GM18873 (cell line): ENCODE data around the gene MYO10.
"Not testable (repeated sequence)": the region's sequence is repeated elsewhere in the genome, so short reads cannot be mapped to it uniquely, and the experiment has no call there.

Source experiments
- ATAC-seq: cut with Tn5 transposase; IDR thresholded peaks from one replicate; pipeline ENCODE4 v1.9.1; 2021; ENCODE audit warnings: mild to moderate bottlenecking, moderate library complexity, moderate number of reproducible peaks; ENCODE audit not compliant: unreplicated experiment, low FRiP score

The MYO10 gene

DNA sequence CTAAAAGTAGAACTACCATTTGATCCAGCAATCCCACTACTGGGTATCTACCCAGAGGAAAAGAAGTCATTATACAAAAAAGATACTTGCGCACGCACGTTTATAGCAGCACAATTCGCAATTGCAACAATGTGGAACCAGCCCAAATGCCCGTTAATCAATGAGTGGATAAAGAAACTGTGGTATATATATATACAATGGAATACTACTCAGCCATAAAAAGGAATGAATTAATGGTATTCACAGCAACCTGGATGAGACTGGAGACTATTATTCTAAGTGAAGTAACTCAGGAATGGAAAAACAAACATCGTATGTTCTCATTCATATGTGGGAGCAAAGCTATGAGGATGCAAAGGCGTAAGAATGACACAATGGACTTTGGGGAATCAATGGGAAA is 104.8 kb downstream of the MYO10 start:
- ATAC-seq, result not testable (repeated sequence)

DNA sequence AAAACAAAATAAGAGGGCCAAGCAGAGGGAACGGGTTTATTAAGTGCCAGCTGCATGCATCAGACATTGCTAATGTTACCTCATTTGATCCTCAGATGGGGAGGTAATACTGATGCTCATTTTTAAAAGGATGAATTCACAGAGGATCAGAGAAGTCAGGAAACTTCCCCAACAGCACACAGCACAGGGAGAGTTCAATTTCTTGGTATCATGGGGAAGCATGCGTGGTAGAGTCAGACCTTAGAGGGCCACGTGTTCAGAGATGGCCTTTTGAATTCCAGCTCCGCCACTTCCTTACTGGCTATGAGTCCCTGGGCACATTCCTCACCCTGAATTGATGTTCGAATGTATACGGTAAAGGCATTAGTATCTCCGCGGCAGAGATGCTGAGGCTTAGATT is 108.3 kb downstream of the MYO10 start:
- ATAC-seq, result no peak

DNA sequence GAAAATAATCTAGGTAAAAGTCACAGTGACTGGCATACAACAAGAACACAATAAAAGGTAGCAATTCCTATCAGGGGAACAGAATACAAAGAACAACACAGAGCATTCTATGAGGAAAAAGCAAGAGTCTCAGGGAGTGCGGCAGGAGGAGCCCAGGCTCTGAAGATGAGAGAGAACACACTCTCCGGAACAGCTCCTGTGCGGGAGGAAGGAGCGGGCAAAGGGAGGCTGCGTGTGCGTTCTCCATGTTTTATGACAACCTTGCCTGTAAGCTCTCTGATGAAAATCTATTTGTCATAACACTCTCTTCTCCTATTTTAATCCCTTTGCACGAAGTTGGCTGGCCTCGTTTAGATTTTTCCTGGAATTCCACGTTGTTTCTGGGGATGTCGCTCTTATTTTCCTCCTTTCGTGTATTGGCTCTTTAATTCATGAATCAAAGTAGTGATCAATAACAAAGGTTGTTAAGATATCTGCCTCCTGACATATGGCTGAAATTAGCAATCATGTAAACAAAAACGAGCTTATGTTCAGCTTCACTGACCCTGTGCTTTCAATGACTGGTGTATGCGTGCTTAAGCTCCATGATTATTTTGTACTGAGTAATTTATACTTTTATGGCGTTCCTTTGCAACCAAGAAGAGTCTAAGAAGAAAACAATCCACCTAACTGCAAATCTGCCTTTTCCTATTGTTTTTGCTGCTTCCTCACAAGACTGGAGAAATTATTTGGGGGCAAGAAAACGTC is 109.5 kb downstream of the MYO10 start:
- no peak for ATAC-seq

DNA sequence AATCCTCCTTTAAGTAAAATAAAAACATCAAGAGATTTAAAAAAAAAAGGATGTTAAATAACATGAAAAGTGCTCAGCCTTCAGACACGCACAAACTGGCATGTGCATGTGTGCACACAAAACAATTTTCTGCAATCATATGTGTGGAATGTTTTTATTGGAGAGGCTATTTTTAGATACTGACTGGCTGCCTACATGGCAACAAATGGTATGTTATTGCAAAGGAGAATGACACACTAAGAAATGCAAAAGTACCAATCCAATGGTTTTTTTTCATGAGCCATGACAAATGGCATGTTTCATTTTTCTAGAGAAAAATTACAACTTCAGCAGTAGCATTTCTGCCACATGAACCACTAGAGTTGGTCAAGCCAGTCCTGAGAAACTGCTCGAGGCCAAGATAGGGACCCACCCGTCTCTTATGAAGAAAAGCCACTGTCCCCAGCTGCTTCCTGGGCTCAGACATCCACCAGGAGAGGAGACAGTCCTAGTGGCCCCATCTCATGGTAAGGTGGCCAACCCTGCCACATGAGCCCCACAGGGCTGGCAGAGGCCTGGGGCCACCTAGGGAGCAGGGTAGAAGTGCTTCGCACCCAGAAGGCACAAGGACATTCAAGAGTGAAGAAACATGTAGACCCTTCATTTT is 116.4 kb downstream of the MYO10 start:
- ATAC-seq, result no peak

DNA sequence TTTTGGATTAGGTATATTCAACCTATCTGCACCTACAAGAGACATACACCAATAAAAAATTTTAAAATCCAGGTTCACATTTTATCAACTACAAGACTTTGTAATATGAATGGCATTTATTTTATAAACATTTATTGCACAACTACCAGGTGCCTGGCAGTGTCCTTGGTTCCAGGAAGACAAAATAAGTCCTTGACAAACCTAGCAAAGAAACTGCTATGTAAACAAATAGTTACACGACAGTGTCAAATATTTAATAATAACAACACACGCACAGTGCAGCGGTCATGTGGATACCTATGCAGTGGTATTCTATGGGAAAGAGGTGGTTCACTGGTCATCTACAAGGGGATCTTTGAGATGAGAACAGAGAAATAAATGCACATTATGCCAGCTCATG is 120.7 kb downstream of the MYO10 start:
- ATAC-seq, result no peak

DNA sequence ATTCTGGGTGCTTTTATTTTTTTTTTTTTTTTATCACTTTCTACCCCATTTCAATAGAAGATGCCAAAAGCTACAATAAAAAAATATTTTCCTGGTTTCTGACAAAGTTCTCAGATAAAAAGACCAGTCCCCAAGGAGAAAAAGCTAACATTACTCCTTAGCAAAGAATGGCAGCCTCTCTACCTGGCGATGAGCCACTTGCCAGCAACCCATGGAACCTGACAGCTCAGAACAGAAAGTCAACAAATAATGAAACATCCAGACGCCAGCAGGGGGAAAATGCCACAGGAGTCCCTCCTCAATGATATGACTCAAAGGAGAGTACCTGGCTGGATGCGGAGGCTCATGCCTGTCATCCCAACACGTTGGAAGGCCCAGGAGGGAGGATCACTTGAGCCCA is 123.2 kb downstream of the MYO10 start:
- no peak for ATAC-seq

DNA sequence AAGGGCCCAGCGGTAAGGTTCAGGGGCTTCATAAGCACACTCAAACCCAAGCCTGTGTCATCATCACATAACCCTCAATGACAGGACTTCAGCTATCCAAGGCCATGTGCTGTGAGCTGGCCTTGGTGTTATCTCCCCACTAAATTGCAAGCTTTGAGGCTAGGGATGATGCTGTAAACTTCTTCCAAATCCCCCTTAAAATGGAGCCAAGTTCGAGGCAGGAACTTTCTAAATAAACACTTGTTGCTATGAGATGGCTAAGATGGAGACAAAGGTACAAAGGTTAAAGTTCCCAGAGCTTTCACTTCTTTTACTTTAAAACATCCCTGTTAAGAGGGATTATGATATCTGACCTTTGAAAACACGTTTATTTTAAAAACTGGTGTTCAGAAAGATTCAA is 123.6 kb downstream of the MYO10 start:
- no peak for ATAC-seq

DNA sequence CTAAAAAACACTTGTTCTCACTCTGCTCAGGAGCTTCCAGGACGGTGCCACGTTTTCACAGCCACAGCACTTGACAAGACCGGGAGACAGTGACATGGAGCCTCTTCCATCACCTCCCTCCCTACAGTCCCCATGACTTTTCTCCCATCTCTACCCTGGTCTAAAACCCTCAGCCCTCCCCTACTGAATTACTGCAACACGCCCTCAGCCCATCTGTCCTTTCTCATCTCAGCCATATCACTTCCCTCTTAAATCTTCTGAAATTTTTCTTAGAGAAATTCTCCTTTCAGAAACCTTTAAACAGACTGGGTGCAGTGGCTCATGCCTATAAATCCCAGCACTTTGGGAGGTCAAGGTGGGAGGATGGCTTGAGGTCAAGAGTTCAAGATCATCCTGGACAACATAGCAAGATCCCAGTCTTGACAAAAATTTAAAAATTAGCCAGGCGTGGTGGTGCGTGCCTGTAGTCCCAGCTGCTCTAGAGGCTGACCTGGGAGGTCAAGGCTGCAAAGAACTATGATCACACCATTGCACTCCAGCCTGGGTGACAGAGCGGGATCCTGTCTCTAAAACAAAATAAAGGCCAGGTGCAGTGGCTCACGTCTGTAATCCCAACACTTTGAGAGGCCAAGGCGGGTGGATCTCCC is 125.8 kb downstream of the MYO10 start:
- no peak for ATAC-seq

DNA sequence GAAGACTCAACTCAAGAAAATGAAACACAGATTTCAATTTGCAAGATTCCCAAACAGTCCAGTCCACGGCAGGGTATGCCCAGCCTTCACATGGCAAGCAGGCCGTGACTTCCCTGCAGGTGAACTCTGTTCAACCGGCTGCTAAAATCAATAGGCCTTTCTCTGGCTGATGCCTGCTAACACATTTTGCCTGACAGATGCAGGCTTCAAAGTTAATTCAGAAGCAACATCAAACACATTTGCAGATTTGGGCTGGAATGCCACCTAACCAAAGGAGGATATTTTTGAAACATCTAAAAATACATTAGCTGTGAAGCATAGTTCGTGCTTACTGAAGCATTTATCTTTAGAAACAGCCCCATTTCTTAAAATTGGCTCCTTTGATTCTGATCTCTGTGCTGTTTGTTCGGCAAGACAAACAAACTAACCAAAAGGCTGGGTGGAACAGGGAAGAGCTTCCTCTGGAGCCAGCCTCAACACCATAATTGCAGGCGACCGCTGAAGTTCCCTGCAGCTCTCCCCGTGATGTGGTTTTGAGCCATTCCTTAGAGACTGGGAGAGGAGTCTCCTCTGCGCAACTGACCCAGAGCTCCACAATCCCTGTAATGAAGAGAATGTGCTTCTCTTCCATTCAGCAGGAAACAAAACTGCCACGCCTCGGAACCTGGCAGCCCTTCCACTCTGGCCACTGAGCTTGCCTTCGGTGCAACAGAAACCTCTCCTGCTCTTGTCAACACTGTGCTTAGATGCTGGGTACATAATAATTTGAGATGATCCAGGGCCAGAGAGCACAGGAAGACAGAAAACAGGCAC is 126.5 kb downstream of the MYO10 start:
- ATAC-seq, result no peak

DNA sequence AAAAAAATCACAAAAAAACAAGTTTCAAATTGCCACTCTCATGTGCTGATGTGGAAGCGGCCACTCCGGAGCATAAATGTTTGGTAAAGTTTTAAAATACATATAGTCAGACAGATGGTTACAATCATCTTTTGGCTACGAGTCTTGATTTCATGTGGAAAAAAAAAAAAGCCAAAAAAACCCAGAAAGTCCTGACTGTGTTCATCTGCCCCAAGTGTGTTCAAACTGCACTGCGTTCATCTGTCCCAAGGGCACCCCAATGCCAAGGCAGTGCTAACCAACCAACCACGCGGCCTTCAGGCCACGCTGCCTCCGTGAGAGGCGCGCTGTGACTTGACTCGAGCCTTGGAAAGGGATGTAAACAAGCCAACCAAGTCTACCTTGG is 127.1 kb downstream of the MYO10 start:
- no peak for ATAC-seq

DNA sequence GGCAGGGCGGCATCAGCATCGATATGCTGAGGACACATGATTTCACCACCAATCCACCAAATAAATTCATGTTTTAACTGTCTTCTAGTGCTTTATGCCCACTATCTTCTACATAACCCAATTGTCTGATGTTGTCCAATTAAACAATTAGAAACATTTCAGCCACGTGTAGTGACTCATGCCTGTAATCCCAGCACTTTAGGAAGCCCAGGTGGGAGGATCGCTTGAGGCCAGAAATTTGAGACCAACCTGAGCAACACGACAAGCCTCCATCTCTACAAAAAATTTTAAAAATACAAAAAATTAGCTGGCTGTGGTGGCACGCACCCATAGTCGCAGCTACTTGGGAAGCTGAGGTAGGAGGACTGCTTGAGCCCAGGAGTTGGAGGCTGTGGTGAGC is 128.1 kb downstream of the MYO10 start:
- ATAC-seq, result no peak

DNA sequence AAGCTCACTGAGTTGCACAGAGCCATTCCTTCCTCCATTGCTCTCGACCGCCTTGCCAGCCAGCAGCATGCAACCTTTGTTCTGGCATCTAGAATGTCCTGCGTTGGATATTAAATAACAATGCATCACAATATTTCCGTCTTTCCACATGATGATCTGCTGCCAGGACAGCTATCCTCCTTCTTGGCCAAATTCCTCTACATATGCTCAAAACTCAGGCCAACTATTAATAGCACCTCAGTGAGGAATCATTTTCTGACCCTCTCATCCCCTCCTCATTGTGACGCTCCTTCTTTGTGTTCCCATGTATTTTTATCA is 128.6 kb downstream of the MYO10 start:
- ATAC-seq, result no peak

DNA sequence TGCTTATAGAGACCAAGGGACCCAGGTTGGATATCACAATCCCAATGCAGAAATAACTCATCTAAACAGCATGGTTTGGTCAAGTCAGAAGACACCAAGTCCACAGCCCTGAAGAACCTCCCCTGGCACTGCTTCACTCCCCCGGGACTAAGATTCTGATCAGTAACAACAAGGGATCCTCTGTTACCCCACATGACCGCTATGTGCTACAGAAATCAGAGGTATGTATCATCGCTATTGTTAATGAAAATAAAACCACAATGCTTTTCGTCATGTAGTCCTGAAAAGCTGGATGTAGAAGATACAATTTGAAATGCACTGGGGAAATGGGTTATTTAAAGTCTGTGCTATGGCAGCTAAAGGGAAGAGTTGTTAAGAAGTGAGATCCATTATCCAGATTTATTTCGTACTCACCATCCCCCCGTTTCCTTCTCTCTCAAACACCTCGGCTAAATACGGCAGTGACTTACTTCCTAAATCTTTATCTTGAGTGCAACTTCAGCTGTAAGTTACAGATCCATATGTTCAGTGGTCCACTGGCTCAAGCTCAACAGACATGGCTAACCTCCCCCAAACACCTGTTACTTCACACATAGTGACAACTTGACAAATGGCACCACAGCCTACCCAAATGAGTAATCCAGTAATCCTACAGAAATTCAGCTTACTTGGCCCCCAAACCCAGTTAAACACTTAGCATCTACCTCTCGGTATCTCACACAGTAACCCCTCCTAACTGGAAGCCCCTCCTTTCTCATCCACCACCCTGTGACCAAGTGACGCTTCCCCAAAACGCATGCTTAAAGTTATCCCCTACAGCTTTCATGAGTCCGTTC is 129.2 kb downstream of the MYO10 start:
- no peak for ATAC-seq

DNA sequence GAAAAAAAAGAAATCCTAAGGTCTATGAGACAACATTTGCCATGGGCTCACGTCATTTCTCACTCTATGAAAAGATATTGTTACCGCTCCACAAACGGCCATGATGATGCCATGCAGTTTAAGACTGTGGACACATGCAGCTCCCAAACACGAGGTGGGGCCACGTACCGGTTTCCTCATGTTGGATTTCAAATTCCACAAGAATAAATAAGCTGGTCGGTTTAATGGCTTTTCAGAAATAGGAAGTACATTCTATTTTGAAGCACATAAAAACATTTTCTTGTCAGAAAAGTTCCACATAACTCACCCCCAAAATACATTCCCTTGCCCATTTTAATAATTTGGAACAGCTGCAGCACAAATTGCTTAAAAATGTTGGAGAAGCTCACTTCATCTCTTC is 130.6 kb downstream of the MYO10 start:
- ATAC-seq, result no peak

DNA sequence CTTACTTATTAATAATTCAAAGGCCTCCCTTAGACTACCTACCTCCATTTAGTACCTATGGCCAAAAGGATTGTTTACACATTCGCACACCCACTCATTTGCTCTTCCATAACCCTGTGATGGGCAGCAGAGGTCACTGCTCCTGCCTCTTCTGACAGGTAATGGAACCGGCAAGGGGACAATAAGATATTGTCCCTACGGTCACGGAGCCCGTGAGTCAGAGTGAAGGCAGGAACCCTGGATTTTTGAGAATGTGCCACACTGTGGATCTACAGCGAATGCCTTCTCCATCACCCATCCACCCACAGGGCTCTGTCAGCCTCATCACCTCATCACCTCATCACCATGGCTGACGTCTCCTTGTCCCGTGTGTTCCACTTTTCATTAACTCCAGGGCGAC is 132.3 kb downstream of the MYO10 start:
- ATAC-seq, result no peak

DNA sequence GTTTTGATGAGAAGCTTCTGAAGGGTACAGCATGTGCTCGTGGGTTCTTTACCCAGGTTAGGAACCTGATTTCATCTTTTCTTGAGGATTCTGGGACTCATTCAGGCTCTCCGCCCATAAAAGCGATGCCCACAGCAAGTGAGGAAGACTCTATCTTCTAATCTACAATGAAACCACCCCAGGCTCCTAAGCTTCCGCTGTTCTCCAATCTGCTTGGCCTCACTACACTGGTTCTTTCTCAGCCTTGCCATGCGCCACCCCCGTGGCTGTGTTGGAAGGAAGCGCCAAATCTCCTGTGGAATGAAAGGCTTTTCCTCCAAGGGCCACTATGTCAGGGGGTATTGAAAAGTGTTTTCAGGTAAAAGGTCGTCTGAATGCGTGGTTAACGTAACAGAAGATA is 135.6 kb downstream of the MYO10 start:
- ATAC-seq, result no peak

DNA sequence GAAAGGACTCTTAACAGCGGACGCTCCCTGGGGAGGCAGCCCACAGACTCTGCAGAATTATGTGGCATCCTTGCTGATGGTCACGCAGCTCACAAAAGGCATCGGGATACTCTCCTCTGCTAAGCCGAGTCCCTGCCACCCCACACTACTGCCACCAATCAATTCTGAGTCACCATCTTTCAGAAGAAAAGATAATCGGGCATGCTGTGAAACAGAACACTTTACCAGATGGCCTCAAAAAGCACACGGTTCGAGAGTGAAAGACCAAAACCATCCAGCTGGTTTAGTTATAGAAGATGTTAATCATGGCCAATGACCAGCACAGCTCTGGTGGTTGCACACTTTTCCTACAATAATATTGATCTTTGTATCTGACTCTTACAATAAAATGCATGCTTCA is 136.3 kb downstream of the MYO10 start:
- ATAC-seq, result no peak

DNA sequence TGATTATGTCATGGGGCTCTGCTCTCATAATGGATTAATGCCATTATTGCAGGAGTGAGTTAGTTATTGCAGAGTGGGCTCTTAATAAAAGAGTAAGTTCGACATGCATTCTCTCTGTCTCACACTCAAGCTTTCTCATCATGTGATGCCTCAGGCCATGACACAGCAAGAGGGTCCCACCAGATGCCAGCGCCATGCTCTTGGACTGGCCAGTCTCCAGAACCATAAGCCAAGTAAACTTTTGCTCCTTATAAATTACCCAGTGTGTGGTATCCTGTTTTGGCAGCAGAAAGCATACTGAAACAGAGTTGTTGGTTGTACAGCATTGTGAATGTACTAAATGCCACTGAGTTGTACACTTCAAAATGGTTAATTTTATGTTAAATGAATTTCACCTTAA is 138.1 kb downstream of the MYO10 start:
- no peak for ATAC-seq

DNA sequence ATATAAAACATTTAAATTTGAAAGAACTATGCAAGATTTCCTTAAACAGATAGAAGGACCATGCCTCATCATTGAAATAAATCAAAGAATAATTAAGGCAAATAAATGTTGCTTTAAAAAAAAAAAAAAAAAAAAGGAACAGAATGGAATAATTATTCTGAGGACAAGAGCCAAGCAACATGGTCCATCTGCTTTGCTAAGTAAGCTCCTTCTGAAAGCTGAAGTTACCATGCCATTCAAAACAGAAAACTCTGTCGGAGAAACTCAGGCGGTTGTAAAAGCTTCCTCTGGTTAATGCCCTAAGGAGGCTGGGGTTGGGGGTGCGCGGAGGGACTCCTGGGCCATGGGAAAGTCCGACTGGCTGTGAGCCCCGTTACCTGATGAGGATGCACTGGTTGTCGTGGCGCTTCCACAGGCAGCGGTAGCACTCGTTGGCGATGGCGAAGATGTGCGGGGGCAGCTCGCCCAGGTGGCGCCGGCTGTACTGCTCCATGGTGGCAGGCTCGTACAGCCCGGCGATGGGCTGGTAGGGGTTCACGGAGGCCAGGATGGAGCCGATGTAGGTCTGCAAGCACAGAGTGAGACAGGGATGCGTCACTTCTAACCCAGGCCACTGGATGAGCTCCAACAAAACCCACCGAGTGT is 141.7 kb downstream of the MYO10 start:
- no peak for ATAC-seq
